Kidney epithelial cell (primary cell): ENCODE measurements around the gene GPN1. TPM values are rescaled to one million over a fixed set of nuclear protein-coding genes. Genes with fewer than 3 reads are reported as not detected.
A peak's percentile ranks its signal among the peaks of the same experiment; 100 is the strongest.

ENCODE experiments used
- DNase-seq: peaks from one replicate; pipeline ENCODE4 v3.0.0-alpha.2; 2010; ENCODE audit warnings: low read depth
- H3K27me3 ChIP-seq: 2 replicates; pipeline ENCODE4 v1.6.0; 2011; ENCODE audit warnings: low read length; ENCODE audit not compliant: control insufficient read depth, insufficient read depth
- H3K36me3 ChIP-seq: 2 replicates; pipeline ENCODE4 v1.5.1; 2011; ENCODE audit warnings: low read length; ENCODE audit not compliant: control insufficient read depth, insufficient read depth
- H3K4me3 ChIP-seq: 2 replicates; pipeline ENCODE4 v1.5.1; 2011; ENCODE audit warnings: low read depth, mild to moderate bottlenecking, control low read depth, low read length
- CTCF ChIP-seq: IDR thresholded peaks from 2 replicates; pipeline ENCODE4 v1.5.1; 2011; ENCODE audit warnings: mild to moderate bottlenecking, moderate library complexity, low read length, control low read depth, inconsistent platforms; ENCODE audit not compliant: insufficient read depth, poor library complexity, severe bottlenecking
- total RNA-seq: library from RNA; depleted of rRNA; stranded (reverse); fragments of >200 nt; gene quantifications from 2 replicates; pipeline ENCODE4 v1.2.3, GENCODE V29; 2015

Gene GPN1
- 55.2 and 58.3 TPM in 2 replicates for total RNA-seq

DNA sequence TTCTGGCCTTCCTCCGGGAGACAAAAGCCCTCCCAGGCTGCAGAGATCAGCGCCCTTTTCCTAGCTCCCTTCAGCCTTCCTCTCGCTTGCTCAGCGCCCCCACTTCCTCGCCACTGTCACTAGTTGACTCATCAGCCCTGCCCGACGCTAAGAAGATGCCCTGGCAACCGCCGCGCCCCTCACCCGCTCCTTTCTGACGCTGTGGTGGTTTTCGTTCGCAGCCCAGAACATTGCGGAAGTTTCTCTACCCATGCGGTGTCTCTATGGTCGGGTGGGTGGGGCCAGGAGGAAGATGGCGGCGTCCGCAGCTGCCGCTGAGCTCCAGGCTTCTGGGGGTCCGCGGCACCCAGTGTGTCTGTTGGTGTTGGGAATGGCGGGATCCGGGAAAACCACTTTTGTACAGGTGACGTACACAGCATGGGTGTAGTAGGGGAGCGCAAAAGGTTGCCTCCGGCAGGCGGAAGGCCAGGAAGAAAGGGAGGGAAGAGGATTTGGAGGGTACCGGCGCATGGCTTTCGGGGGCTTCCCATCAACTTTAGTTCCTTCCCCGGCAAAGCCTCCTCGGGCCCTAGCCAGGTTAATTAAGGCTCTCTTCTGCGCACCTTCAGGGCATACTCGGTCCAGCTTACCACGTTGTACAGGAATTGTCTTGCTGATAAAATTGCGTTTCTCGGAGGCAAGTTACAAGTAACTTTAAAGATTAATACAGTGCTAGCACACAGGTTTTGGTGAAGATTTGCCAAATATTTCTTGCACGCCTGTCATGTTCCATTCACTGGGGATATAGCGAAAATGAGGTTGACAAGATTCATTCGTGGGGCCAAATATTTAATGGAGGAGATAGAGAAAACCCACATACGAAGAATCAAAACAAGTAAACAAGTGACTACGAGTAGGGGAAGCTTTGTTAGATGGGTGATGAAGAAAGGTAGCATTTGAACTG is at the start of gene GPN1, which contains the start of gene CCDC121:
TSS of gene GPN1 (plus strand) at position 284 of the 943 bp plus-strand sequence. CDS start at position 293, 9 bp downstream.
TSS of gene CCDC121 (minus strand) at position 246 of the 943 bp plus-strand sequence. CDS start 1,213 bp downstream, outside the sequence.
- Histone ChIP-seq H3K4me3 (peak within 1 kb of the TSS; percentile 88), H3K36me3 (no peaks in the 10 kb centered on the region), H3K27me3 (no peaks in the 10 kb centered on the region)
- DNase-seq: peak; percentile 87
- TF ChIP-seq CTCF: no peak

DNA sequence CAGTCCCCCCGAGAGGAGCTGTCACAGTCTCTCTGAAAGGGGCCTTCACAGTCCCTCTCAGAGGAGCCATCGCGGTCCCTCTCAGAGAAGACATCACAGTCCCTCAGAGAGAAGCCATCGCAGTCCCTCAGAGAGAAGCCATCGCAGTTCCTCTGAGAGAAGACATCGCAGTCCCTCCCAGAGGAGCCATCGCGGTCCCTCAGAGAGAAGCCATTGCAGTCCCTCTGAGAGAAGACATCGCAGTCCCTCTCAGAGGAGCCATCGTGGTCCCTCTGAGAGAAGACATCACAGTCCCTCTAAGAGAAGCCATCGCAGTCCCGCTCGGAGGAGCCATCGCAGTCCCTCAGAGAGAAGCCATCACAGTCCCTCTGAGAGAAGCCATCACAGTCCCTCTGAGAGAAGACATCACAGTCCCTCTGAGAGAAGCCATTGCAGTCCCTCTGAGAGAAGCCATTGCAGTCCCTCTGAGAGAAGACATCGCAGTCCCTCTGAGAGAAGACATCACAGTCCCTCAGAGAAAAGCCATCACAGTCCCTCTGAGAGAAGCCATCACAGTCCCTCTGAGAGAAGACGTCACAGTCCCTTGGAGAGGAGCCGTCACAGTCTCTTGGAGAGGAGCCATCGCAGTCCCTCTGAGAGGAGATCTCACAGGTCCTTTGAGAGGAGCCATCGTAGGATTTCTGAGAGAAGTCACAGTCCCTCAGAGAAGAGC is 47.3 kb upstream of the GPN1 start:
- no peak for TF ChIP-seq CTCF
- no peak for DNase-seq
- no peaks in the 10 kb centered on the region for H3K27me3 ChIP-seq
- H3K4me3 ChIP-seq: no peak overlapping the region
- no peaks in the 10 kb centered on the region for H3K36me3 ChIP-seq

- no peak for DNase-seq
- H3K27me3 ChIP-seq: no peaks in the 10 kb centered on the region
- H3K36me3 ChIP-seq: no peaks in the 10 kb centered on the region
- no peak for TF ChIP-seq CTCF
- H3K4me3 ChIP-seq: peak overlapping the region; percentile 61
Observed at GRCh38 chr2:27582129-27582694, 46.6 kb upstream of the GPN1 start.

- peak within 1 kb of the TSS; percentile 61 for H3K4me3 ChIP-seq
- no peak for TF ChIP-seq CTCF
- H3K27me3 ChIP-seq: no peaks in the 10 kb centered on the region
- peak; percentile 72 for DNase-seq
- H3K36me3 ChIP-seq: no peaks in the 10 kb centered on the region
Observed at GRCh38 chr2:27582695-27583389, 46.0 kb upstream of the GPN1 start, which contains the start of gene ZNF512. TSS of gene ZNF512 (plus strand) at chr2:27583042. CDS start at chr2:27583113, 71 bp downstream.

DNA sequence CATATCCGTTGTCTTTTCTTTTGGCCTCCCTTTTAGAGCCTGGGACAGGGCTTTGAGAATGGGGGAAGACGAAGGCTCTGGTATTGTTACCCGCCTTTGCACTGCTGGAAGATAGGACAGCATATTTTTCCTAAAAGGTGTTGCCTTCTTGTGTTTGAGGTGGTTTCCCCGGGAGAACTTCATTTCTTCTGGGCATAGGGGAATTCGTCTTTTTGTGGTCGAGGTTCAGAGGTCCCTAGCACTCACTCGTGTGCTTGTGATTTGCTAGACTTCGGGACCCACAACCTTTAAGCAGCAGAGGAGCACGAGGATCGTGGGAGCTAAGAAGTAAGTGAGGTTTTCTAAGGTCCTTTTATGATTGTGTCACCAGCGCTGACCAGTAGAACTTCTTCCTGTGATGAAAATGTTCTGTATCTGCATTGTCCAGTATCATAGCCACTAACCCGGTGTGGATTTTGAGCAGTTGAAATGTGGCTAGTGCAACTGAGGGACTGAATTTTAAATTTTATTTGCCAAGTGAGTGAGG is 45.4 kb upstream of the GPN1 start:
- Histone ChIP-seq H3K36me3 (no peaks in the 10 kb centered on the region), H3K4me3 (peak overlapping the region; percentile 61), H3K27me3 (no peaks in the 10 kb centered on the region)
- no peak for TF ChIP-seq CTCF
- DNase-seq: no peak
